HepG2 (cell line): Measurements from ENCODE around the gene GRAP. TPM values are rescaled to one million over a fixed set of nuclear protein-coding genes. Genes with fewer than 3 reads are reported as not detected.

Experiments
- CSRNP1 ChIP-seq: sonication (generic); formaldehyde crosslinking; IDR thresholded peaks from 2 replicates; pipeline ENCODE4 v1.8.1; 2023; ENCODE audit warnings: mild to moderate bottlenecking, missing genetic modification reagents
- GATA4 ChIP-seq: sonication (generic); IDR thresholded peaks from 2 replicates; pipeline ENCODE4 v1.6.1; 2016; ENCODE audit warnings: antibody characterized with exemption, low read depth, borderline replicate concordance
- HMG20A ChIP-seq: IDR thresholded peaks from 2 replicates; pipeline ENCODE4 v1.6.1; 2016; ENCODE audit warnings: borderline replicate concordance
- HNF4A ChIP-seq: sonication (generic); formaldehyde crosslinking; IDR thresholded peaks from 2 replicates; pipeline ENCODE4 v1.4.0; 2020; ENCODE audit warnings: missing genetic modification reagents
- HOXA7 ChIP-seq: sonication (generic); formaldehyde crosslinking; IDR thresholded peaks from 2 replicates; pipeline ENCODE4 v1.8.1; 2022; ENCODE audit warnings: mild to moderate bottlenecking, missing genetic modification reagents, moderate library complexity
- ISL2 ChIP-seq: sonication (generic); formaldehyde crosslinking; IDR thresholded peaks from 2 replicates; pipeline ENCODE4 v1.5.0; 2020; ENCODE audit warnings: missing genetic modification reagents
- MTF2 ChIP-seq: sonication (generic); formaldehyde crosslinking; IDR thresholded peaks from 2 replicates; pipeline ENCODE4 v1.5.0; 2020; ENCODE audit warnings: missing genetic modification reagents, borderline replicate concordance
- MZF1 ChIP-seq: sonication (generic); formaldehyde crosslinking; IDR thresholded peaks from 2 replicates; pipeline ENCODE4 v1.8.1; 2023; ENCODE audit warnings: mild to moderate bottlenecking, missing genetic modification reagents, borderline replicate concordance
- NCOA5 ChIP-seq: sonication (generic); formaldehyde crosslinking; IDR thresholded peaks from 2 replicates; pipeline ENCODE4 v1.4.0; 2020; ENCODE audit warnings: missing genetic modification reagents
- RFXANK ChIP-seq: IDR thresholded peaks from 2 replicates; pipeline ENCODE4 v1.6.1; 2016
- RNF2 ChIP-seq: fragments of 450-650 bp; conservative IDR thresholded peaks from 2 replicates; pipeline ENCODE4 v1.6.1; 2016; ENCODE audit warnings: low read depth
- ZNF44 ChIP-seq: sonication (generic); formaldehyde crosslinking; IDR thresholded peaks from 2 replicates; pipeline ENCODE4 v1.5.1; 2020; ENCODE audit warnings: mild to moderate bottlenecking, missing genetic modification reagents
- polyA plus RNA-seq, 8 experiments: library from polyadenylated mRNA; depleted of rRNA in 3 of 8; stranded (reverse) in 7 of 8; unstranded in 1 of 8; fragments of >200 nt; fragmentation: Illumina TruSeq in 4 of 8; extraction: Trizol in 4 of 8; gene quantifications; 2 replicates each; pipeline versions ENCODE4 v1.2.1 to v1.2.3, GENCODE V29; 2011 to 2016; ENCODE audit warnings: low read depth in 4 of 8, missing spikeins in 1 of 8, mixed read lengths in 1 of 8; ENCODE audit not compliant: insufficient read depth in 1 of 8
- total RNA-seq, 5 experiments: library from RNA; depleted of rRNA; stranded (reverse); fragments of >200 nt; fragmentation: Illumina TruSeq; extraction: Trizol; gene quantifications; 2 replicates each; pipeline ENCODE4 v1.2.3, GENCODE V29; 2016; ENCODE audit warnings: low read depth in 1 of 5
- TF ChIP-seq, protein P1 (sequence below): sonication (generic); formaldehyde crosslinking; IDR thresholded peaks from 2 replicates; pipeline ENCODE4 v1.5.0; 2020; ENCODE audit warnings: missing genetic modification reagents, mild to moderate bottlenecking, borderline replicate concordance
- TF ChIP-seq, protein P2 (sequence below): sonication (generic); formaldehyde crosslinking; IDR thresholded peaks from 2 replicates; pipeline ENCODE4 v1.5.0; 2020; ENCODE audit warnings: mild to moderate bottlenecking, missing genetic modification reagents, borderline replicate concordance
- TF ChIP-seq, protein P3 (sequence below): sonication (generic); formaldehyde crosslinking; conservative IDR thresholded peaks from 2 replicates; pipeline ENCODE4 v1.8.1; 2023; ENCODE audit warnings: missing genetic modification reagents

The GRAP gene
- total and polyA plus RNA-seq, 2 of the 13 experiments (the other 11 are each of a cell fraction or from before 2014, with no cell fraction given), result 0.77 to 1.7 TPM

GRCh38 chr17:18988546-18989173 is 58.1 kb downstream of the GRAP start (continued):
- TF ChIP-seq, protein P1, sequence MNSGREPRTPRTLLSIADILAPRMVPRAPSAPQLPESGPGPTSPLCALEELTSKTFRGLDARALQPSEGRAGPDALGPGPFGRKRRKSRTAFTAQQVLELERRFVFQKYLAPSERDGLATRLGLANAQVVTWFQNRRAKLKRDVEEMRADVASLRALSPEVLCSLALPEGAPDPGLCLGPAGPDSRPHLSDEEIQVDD, result no peak
- TF ChIP-seq RNF2 (no peak), HMG20A (CRISPR knock-in tag) (peak; percentile 90), ISL2 (CRISPR knock-in tag) (peak; percentile 90), GATA4 (no peak; the same call in 1 of the 2 replicates), CSRNP1 (peak; percentile 60; the same call in 1 of the 2 replicates), HOXA7 (CRISPR knock-in tag) (no peak), MZF1 (CRISPR knock-in tag) (no peak), RFXANK (CRISPR knock-in tag) (peak; percentile 60; the same call in 1 of the 2 replicates), NCOA5 (CRISPR knock-in tag) (no peak), HNF4A (CRISPR knock-in tag) (peak; percentile 100), MTF2 (CRISPR knock-in tag) (no peak), ZNF44 (CRISPR knock-in tag) (0 out of 2 replicates have a peak, but pooled peaks have one; percentile 40)
- TF ChIP-seq, protein P2, sequence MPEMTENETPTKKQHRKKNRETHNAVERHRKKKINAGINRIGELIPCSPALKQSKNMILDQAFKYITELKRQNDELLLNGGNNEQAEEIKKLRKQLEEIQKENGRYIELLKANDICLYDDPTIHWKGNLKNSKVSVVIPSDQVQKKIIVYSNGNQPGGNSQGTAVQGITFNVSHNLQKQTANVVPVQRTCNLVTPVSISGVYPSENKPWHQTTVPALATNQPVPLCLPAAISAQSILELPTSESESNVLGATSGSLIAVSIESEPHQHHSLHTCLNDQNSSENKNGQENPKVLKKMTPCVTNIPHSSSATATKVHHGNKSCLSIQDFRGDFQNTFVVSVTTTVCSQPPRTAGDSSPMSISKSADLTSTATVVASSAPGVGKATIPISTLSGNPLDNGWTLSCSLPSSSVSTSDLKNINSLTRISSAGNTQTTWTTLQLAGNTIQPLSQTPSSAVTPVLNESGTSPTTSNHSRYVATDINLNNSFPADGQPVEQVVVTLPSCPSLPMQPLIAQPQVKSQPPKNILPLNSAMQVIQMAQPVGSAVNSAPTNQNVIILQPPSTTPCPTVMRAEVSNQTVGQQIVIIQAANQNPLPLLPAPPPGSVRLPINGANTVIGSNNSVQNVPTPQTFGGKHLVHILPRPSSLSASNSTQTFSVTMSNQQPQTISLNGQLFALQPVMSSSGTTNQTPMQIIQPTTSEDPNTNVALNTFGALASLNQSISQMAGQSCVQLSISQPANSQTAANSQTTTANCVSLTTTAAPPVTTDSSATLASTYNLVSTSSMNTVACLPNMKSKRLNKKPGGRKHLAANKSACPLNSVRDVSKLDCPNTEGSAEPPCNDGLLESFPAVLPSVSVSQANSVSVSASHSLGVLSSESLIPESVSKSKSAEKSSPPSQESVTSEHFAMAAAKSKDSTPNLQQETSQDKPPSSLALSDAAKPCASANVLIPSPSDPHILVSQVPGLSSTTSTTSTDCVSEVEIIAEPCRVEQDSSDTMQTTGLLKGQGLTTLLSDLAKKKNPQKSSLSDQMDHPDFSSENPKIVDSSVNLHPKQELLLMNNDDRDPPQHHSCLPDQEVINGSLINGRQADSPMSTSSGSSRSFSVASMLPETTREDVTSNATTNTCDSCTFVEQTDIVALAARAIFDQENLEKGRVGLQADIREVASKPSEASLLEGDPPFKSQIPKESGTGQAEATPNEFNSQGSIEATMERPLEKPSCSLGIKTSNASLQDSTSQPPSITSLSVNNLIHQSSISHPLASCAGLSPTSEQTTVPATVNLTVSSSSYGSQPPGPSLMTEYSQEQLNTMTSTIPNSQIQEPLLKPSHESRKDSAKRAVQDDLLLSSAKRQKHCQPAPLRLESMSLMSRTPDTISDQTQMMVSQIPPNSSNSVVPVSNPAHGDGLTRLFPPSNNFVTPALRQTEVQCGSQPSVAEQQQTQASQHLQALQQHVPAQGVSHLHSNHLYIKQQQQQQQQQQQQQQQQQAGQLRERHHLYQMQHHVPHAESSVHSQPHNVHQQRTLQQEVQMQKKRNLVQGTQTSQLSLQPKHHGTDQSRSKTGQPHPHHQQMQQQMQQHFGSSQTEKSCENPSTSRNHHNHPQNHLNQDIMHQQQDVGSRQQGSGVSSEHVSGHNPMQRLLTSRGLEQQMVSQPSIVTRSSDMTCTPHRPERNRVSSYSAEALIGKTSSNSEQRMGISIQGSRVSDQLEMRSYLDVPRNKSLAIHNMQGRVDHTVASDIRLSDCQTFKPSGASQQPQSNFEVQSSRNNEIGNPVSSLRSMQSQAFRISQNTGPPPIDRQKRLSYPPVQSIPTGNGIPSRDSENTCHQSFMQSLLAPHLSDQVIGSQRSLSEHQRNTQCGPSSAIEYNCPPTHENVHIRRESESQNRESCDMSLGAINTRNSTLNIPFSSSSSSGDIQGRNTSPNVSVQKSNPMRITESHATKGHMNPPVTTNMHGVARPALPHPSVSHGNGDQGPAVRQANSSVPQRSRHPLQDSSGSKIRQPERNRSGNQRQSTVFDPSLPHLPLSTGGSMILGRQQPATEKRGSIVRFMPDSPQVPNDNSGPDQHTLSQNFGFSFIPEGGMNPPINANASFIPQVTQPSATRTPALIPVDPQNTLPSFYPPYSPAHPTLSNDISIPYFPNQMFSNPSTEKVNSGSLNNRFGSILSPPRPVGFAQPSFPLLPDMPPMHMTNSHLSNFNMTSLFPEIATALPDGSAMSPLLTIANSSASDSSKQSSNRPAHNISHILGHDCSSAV, result 0 out of 2 replicates have a peak, but pooled peaks have one; percentile 69
- TF ChIP-seq, protein P3, sequence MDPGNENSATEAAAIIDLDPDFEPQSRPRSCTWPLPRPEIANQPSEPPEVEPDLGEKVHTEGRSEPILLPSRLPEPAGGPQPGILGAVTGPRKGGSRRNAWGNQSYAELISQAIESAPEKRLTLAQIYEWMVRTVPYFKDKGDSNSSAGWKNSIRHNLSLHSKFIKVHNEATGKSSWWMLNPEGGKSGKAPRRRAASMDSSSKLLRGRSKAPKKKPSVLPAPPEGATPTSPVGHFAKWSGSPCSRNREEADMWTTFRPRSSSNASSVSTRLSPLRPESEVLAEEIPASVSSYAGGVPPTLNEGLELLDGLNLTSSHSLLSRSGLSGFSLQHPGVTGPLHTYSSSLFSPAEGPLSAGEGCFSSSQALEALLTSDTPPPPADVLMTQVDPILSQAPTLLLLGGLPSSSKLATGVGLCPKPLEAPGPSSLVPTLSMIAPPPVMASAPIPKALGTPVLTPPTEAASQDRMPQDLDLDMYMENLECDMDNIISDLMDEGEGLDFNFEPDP (CRISPR knock-in tag), result no peak
